BJ (cell line): Measurements from ENCODE around the gene DNAAF1. TPM values are rescaled to one million over a fixed set of nuclear protein-coding genes. Genes with fewer than 3 reads are reported as not detected.
"Not testable (repeated sequence)": the region's sequence is repeated elsewhere in the genome, so short reads cannot be mapped to it uniquely, and the experiment has no call there.

Experiments used
- CTCF ChIA-PET: fragments of 350-600 bp; formaldehyde crosslinking; extraction: SDS; loops from one replicate; lab custom pipeline; 2021; ENCODE audit warnings: antibody characterized with exemption, inconsistent platforms; lab: Yijun Ruan, JAX
- POLR2A ChIA-PET: fragments of 300-600 bp; sonication (Branson Sonifier 250); formaldehyde crosslinking; extraction: SDS; loops from one replicate; lab custom pipeline; 2021; ENCODE audit warnings: antibody characterized with exemption; lab: Charles Lee
- DNase-seq: peaks from one replicate; pipeline ENCODE4 v3.0.0-alpha.2; 2011; ENCODE audit warnings: low read depth
- H3K27me3 ChIP-seq: 2 replicates; pipeline ENCODE4 v1.6.0; 2011; ENCODE audit warnings: low read length; ENCODE audit not compliant: control insufficient read depth, insufficient read depth
- H3K36me3 ChIP-seq: 2 replicates; pipeline ENCODE4 v1.5.1; 2011; ENCODE audit warnings: low read length; ENCODE audit not compliant: control insufficient read depth, insufficient read depth
- H3K4me3 ChIP-seq: 2 replicates; pipeline ENCODE4 v1.5.1; 2011; ENCODE audit warnings: low read depth, mild to moderate bottlenecking, control low read depth, low read length
- CTCF ChIP-seq: IDR thresholded peaks from 2 replicates; pipeline ENCODE4 v1.5.1; 2011; ENCODE audit warnings: low read depth, mild to moderate bottlenecking, control low read depth, inconsistent platforms, low read length, moderate library complexity; ENCODE audit not compliant: insufficient read depth
- polyA plus RNA-seq: library from polyadenylated mRNA; depleted of rRNA; stranded (reverse); fragments of >200 nt; gene quantifications from 2 replicates; pipeline ENCODE4 v1.2.3, GENCODE V29; 2011

DNAAF1 gene
- polyA plus RNA-seq, 1 experiment, result not detected

DNA sequence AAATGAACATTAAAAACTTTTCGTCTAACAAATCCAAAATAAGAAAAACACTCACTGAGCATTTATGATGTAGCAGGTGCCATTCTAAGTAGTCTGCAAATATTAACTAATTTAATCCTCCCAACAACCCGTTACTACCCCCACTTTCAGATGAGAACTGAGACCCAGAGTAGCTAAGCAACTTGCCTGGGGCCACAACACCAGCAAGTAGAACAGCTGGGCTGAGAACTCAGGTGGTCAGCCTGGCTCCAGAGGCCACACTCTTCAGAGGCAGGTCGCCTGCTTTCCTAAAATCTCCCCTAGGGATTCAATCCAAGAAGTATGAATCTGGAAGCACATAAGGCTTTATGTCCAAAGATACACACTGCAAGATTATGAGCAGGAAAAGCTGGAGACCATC is 34.6 kb upstream of the DNAAF1 start:
- DNase-seq, result no peak
- no peak for TF ChIP-seq CTCF
- no peaks in the 10 kb centered on the region for H3K27me3 ChIP-seq
- H3K36me3 ChIP-seq, result peaks cover under 1% of the 10 kb centered on the region
- no peak overlapping the region for H3K4me3 ChIP-seq
- CTCF ChIA-PET, result interaction anchor here (0.7 kb wide), 1 partner anchor 154 kb away, joined by 3 read pairs; no protein-coding TSS in a partner anchor
- POLR2A ChIA-PET, result no interaction called here

- no peak for DNase-seq
- Histone ChIP-seq H3K36me3 (no peaks in the 10 kb centered on the region; the same call in 1 of the 2 replicates), H3K27me3 (no peaks in the 10 kb centered on the region), H3K4me3 (no peak overlapping the region)
- ChIA-PET POLR2A (interaction anchor here (0.6 kb wide), 1 partner anchor 637 kb away, joined by 4 read pairs; no protein-coding TSS in a partner anchor), CTCF (interaction anchor here (0.7 kb wide), 1 partner anchor 155 kb away, joined by 3 read pairs; no protein-coding TSS in a partner anchor)
- no peak for TF ChIP-seq CTCF
Observed at GRCh38 chr16:84111525-84111924, 33.6 kb upstream of the DNAAF1 start.

GRCh38 chr16:84111949-84112348 is 33.2 kb upstream of the DNAAF1 start:
- not testable (repeated sequence) for H3K36me3 ChIP-seq, H3K4me3 ChIP-seq, H3K27me3 ChIP-seq, DNase-seq
- ChIA-PET CTCF (interaction anchor here (1.7 kb wide), 1 partner anchor 11 kb away, joined by 4 read pairs; no protein-coding TSS in a partner anchor), POLR2A (interaction anchor here (0.6 kb wide), 1 partner anchor 637 kb away, joined by 4 read pairs; no protein-coding TSS in a partner anchor)

GRCh38 chr16:84115919-84116719 is 29.0 kb upstream of the DNAAF1 start:
- no peaks in the 10 kb centered on the region for H3K36me3 ChIP-seq
- H3K4me3 ChIP-seq, result peak overlapping the region; percentile 99
- POLR2A ChIA-PET, result interaction anchor here (0.6 kb wide), 1 partner anchor 16 kb away, joined by 3 read pairs; no protein-coding TSS in a partner anchor
- no peak for TF ChIP-seq CTCF
- no peaks in the 10 kb centered on the region for H3K27me3 ChIP-seq
- DNase-seq, result no peak
- CTCF ChIA-PET, result interaction anchor here (0.6 to 2.9 kb wide), 13 partner anchors 14 to 370 kb away, joined by 3 to 10 read pairs (median 3); partner anchors contain the start of genes DNAAF1, HSDL1 and TAF1C

GRCh38 chr16:84116720-84117493 is 28.2 kb upstream of the DNAAF1 start, which contains the start of gene MBTPS1:
TSS of gene MBTPS1 (minus strand) at chr16:84116942. CDS start at chr16:84101783, 15,159 bp downstream.
- CTCF ChIA-PET, result interaction anchor here (0.6 to 2.9 kb wide), 13 partner anchors 15 to 369 kb away, joined by 3 to 10 read pairs (median 3); partner anchors contain the start of genes DNAAF1, HSDL1 and TAF1C
- peak; percentile 84 for DNase-seq
- Histone ChIP-seq H3K4me3 (peak within 1 kb of the TSS; percentile 99), H3K27me3 (no peaks in the 10 kb centered on the region), H3K36me3 (no peaks in the 10 kb centered on the region)
- TF ChIP-seq CTCF, result no peak
- POLR2A ChIA-PET, result interaction anchor here (0.6 kb wide), 1 partner anchor 17 kb away, joined by 3 read pairs; no protein-coding TSS in a partner anchor
